Keratinocyte (primary cell): ENCODE measurements around the gene TMEM139.
"Not testable (repeated sequence)": the region's sequence is repeated elsewhere in the genome, so short reads cannot be mapped to it uniquely, and the experiment has no call there.

ENCODE experiments used
- CTCF ChIP-seq, 3 experiments: IDR thresholded peaks in 1 of 3; conservative IDR thresholded peaks in 1 of 3; optimal IDR thresholded peaks in 1 of 3; 2 replicates in 2 of 3; 3 replicates in 1 of 3; pipeline versions ENCODE3 to v1.5.1; 2011; ENCODE audit warnings: low read length in 3 of 3, mild to moderate bottlenecking in 3 of 3, moderate library complexity in 2 of 3, control low read depth in 1 of 3, inconsistent platforms in 1 of 3; ENCODE audit not compliant: insufficient read depth in 2 of 3; ENCODE audit errors: extremely low read depth in 1 of 3
- EZH2 ChIP-seq: IDR thresholded peaks from one replicate; pipeline ENCODE4 v1.6.1; 2012; ENCODE audit warnings: inconsistent platforms, mild to moderate bottlenecking, low read length, moderate library complexity

DNA sequence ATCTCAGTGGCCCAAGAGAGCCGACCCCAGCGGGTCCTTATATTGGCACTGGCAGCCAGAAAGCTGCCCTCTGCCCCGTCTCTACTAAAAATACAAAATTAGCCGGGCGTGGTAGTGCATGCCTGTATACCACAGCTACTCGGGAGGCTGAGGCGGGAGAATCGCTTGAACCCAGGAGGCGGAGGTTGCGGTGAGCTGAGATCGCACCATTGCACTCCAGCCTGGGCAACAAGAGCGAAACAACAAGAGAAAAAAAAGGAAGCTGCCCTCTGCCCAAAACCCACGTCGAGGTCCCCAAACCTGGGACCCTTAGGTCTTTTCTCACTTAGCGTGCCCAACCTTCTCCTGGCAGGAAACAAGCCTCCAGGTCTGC lies 20.6 kb upstream of the TMEM139 start:
- not testable (repeated sequence) for TF ChIP-seq EZH2; CTCF (optimal IDR thresholded peaks at IDR 0.05 in 1 of 3, IDR thresholded peaks at IDR 0.05 in 1 of 3, conservative IDR thresholded peaks at IDR 0.05 in 1 of 3; ENCODE audit: extremely low read depth in 1 of 3, insufficient read depth in 2 of 3, low read length in 3 of 3)
